WI38 (cell line): Measurements from ENCODE around the gene SEC23IP.

ENCODE experiments used
- H3K4me3 ChIP-seq: 2 replicates; pipeline ENCODE4 v1.5.1; 2011; ENCODE audit warnings: low read depth, mild to moderate bottlenecking, control low read depth, low read length
- CTCF ChIP-seq: IDR thresholded peaks from 2 replicates; pipeline ENCODE4 v1.5.1; 2012; ENCODE audit warnings: low read depth, mild to moderate bottlenecking, control low read depth, low read length

Gene SEC23IP

GRCh38 chr10:119932631-119933030 lies 40.1 kb downstream of the SEC23IP start:
- H3K4me3 ChIP-seq = no peak overlapping the region
- TF ChIP-seq CTCF = no peak

GRCh38 chr10:119933179-119933578 lies 40.6 kb downstream of the SEC23IP start:
- no peak for TF ChIP-seq CTCF
- no peak overlapping the region for H3K4me3 ChIP-seq

GRCh38 chr10:119940487-119940886 lies 48.0 kb downstream of the SEC23IP start:
- H3K4me3 ChIP-seq = no peak overlapping the region
- TF ChIP-seq CTCF = no peak

- no peak for TF ChIP-seq CTCF
- H3K4me3 ChIP-seq = no peak overlapping the region
Observed at GRCh38 chr10:119942973-119943372, 50.4 kb downstream of the SEC23IP start.

GRCh38 chr10:119945805-119946204 lies 53.3 kb downstream of the SEC23IP start:
- no peak overlapping the region for H3K4me3 ChIP-seq
- TF ChIP-seq CTCF = no peak

GRCh38 chr10:119947300-119947699 lies 54.8 kb downstream of the SEC23IP start:
- H3K4me3 ChIP-seq = no peak overlapping the region

GRCh38 chr10:119957451-119957850 lies 64.9 kb downstream of the SEC23IP start:
- TF ChIP-seq CTCF = no peak
- no peak overlapping the region for H3K4me3 ChIP-seq

More at GRCh38 chr10:119947300-119947699, 54.8 kb downstream of the SEC23IP start:
- no peak for TF ChIP-seq CTCF
